HG03066 (cell line): ENCODE results near the gene WASHC3.

Source experiments
- ATAC-seq: cut with Tn5 transposase; IDR thresholded peaks from one replicate; pipeline ENCODE4 v1.9.1; 2021; ENCODE audit warnings: low read depth; ENCODE audit not compliant: unreplicated experiment

WASHC3 gene

DNA sequence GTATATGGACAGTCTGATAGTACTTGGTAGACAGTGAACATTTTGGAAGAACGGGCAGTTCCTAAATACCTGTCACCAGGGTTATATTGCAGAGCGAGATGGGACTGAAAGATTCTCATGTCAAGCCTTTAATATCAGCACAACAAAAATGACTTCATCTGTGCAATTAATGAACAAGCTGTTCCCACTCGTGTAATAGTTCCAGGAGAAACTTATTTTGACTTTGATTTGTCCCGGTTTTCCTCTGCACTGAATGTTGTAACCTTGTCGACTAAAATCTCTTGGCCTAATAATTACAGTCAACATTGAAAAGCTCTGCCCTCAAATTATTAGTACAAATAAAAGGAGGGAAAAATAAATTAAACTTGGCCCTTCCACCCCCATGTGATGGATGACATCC, 79.5 kb downstream of the WASHC3 start:
- ATAC-seq = no peak

DNA sequence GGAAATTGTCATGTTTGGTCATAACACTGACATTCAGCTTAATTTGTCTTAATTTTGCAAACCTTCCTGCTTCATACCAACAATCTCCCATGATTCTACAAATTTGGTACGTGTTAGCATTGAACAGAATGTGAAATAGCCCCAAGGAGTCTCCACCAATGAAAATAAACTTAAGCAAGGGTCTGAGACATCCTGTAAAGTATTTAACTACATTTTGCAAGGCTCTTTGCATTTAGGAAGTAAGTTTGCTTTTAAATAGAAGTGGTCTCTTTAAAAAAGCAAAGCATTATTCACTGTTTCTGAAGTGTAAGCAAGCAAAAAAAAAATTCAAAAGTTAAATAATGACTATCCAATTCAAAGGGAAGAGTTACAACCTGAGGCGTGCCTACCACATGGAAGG, 79.9 kb downstream of the WASHC3 start:
- ATAC-seq = no peak

DNA sequence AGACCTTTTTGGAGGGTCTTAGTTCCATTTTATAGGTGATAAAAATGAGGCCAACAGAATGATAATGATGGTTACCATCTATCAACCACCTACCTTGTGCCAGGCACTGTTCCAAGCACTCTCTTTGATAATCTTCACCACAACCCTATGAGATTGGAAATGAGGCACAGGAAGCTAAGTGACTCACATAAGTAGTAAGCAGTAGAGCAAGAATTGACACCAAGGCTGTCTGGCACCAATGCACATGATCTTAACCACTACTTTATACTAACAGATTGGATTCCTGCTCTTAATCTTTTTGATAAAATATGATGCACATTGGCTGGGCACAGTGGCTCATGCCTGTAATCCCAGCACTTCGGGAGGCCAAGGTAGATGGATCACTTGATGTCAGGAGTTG, 93.0 kb downstream of the WASHC3 start:
- ATAC-seq = no peak

GRCh38 chr12:101967506-101967905, 94.3 kb downstream of the WASHC3 start:
- ATAC-seq = no peak

DNA sequence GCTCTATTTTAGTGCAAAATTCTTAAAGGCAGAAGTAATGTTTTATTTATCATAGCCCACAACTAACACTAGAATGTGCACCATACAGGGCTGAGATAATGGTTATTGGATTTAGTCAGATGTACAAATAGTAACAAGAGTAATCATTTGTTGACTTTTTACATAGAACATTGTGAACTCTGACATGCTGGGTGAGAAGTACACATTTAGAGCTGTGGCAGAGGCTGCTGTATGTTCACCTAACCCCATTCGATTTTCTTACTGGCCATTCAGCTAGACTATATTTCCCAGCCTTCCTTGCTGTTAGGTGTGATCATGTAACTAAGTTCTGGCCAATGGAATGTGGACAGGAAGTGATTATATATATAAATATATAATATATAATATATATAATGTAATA, 95.3 kb downstream of the WASHC3 start:
- no peak for ATAC-seq

DNA sequence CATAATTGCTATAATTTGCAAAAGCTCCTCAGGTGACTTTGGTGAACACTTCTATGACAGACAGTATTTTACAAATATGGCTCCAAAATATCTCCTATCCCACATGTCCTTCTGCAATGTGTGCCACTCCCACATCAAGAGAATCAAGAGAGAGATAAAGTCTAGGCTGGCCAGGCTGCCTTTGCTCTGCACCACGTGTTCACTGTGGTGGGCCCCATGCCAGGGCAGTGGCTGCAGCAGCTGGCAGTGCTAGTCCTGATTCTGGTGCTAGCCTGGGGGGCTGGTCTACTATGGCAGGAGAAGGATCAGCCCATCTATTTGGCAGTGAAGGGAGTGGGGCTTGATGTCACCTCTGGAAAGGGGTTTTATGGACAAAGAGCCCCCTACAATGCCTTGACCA, 98.1 kb downstream of the WASHC3 start:
- ATAC-seq = no peak
